NCI-H82 treated with DMSO at 0.1 percent for 48 hours (cell line): ENCODE measurements around the gene CCDC34.

Experiments
- DNase-seq: peaks from one replicate; lab custom pipeline; 2025; ENCODE audit not compliant: unreplicated experiment; lab: John Stamatoyannopoulos, UW

CCDC34 gene, protein sequence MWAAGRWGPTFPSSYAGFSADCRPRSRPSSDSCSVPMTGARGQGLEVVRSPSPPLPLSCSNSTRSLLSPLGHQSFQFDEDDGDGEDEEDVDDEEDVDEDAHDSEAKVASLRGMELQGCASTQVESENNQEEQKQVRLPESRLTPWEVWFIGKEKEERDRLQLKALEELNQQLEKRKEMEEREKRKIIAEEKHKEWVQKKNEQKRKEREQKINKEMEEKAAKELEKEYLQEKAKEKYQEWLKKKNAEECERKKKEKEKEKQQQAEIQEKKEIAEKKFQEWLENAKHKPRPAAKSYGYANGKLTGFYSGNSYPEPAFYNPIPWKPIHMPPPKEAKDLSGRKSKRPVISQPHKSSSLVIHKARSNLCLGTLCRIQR

DNA sequence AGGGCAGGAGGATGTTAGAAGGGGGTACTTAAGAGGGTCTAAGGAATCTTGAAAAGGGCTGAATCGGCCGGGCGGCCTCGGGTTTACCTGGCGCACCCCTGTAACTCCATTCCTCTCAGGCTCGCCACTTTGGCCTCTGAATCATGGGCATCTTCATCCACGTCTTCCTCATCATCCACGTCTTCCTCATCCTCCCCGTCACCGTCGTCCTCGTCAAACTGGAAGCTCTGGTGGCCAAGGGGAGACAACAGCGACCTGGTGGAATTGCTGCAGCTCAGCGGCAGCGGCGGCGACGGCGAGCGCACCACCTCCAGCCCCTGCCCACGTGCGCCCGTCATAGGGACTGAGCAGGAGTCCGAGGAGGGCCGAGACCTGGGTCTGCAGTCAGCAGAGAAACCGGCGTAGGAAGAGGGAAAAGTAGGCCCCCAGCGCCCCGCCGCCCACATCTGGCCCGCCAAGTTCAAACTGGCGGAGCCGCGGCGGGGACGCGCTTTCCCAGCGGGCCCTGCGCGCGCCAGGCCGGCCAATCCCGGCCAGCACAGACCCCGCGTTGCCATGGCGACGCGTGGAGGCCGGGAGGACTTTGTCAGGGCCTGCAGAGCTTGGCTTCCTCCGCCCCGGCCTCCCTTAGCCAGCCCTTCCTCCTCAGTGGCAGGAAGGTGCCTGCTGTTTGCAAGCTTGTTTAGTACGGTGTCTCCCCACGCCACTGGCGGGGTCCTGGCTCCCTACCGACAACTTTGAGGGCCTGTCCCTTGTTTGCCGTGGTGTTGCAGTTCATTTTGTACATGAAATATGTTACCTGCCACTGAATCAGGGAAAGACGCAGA, at the start of gene CCDC34:
Gene CCDC34 (minus strand): TSS at position 467 of the 827 bp plus-strand sequence. CDS start 21 bp downstream, at position 446.
- peak; percentile 45 for DNase-seq

DNA sequence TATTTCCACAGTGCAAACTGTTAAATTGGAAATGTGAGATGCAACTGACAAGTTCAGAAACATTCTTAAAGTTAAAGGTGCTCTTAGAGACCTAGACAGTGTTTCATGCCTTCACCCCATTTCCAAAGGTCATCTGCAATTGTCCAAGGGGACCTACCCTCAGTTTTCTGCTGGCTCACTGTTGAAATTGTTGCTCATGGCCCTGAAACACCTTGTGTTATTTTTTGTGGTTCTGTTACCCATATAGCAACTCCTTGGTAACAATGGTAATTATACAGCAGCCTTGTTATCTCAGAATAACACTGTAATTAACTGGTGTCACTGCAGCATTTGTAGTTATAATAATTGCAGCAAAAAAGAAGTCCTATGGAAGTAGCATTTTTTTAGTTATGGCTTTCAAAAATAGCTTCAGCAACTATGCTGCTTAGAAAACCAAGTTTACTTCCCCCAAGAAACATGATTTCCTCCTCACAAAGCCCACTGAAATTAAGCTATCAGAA, 49.2 kb upstream of the CCDC34 start:
- no peak for DNase-seq

DNA sequence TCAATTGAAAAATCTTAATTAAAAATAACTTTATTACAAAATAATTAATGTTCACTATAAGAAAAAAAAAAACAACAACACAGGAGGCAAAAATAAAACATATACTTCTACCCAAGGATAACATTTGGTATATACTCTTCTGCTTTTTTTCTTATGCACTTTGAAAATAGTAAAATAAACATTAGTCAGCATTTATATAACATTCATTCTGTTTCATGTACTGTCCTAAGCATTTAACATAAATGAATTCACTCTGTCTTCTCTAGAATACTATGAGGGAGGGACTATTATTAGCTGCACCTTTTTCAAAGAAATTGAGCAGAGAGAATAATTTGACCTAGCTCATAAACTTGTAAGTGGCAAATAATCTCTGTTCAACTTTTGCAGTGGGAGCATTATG, 48.3 kb upstream of the CCDC34 start:
- no peak for DNase-seq

DNA sequence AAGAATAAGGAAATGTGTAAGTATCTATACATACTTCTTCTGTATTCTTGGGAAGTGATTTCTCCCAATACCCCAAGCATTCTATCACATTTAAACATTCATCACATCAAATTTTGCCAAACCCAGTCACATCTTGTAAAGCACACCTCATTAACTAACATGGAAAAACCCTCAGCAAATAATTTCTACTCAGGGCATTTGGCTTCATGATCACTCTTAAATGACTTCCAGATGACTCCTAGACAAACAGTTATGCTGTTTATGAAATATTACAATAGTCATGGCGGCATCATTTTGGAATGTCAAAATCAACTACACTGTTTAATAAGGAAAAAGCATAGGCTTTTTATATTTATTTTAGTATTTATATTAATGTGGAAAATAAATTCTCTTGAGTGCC, 47.3 kb upstream of the CCDC34 start:
- DNase-seq: no peak

DNA sequence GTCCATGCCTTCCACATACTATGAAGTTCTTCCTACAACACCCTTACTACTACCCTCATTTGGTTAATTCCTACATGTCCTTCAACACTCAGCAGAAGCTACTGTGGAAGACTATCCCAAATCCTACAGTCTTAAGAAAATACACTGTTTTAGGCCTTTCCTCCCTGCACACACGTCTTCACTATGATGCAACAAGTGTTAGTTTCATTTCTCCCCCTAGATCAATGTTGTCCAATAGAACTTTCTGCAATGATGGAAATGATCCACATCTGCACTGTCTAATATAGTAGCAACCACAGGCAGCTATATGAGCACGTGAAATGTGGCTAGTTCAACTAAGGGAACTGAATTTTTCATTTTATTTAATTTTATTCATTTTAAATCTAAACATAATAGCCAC, 46.7 kb upstream of the CCDC34 start:
- no peak for DNase-seq

DNA sequence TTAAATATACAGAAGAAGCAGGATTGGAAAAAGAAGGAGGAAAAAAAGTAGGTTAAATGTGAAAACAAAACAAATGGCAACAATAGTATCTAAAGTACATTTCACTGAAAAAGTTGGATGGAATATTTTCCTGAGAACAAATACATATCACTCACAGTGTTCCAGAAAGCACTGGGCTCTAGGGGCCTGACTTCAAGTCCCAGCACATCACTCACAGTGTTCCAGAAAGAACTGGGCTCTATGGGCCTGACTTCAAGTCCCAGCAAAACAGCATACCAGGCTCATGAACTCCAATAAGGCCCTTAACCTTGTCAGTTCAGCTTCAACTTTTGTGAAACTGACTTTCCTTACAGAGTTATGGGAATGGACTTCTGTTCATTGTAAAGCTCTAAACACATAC, 46.0 kb upstream of the CCDC34 start:
- no peak for DNase-seq

DNA sequence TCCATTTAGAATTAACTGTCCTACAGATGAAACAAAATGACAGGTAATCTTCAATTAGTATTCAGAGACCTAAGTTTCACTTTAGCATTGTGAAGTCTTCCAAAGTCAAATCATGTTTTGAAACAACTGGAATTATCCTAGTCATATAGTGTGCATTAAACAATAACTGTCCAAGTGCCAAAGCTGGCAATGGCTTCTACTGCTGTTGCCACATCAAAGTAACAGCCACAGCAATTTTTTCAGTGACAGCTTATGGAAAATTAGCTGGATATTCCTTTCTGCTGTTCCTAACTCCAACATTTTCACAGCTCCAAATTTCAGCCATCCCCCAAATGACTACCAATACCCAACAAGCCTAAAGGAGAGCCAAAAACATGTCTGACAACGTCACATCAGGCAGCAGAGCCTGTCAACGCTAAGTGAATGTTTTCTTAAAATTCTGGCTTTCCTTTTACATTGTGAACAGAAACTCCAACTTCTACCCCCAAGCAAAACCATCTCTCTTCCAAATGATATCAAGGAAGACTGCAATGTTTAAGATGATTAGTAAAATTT, 45.3 kb upstream of the CCDC34 start:
- no peak for DNase-seq

DNA sequence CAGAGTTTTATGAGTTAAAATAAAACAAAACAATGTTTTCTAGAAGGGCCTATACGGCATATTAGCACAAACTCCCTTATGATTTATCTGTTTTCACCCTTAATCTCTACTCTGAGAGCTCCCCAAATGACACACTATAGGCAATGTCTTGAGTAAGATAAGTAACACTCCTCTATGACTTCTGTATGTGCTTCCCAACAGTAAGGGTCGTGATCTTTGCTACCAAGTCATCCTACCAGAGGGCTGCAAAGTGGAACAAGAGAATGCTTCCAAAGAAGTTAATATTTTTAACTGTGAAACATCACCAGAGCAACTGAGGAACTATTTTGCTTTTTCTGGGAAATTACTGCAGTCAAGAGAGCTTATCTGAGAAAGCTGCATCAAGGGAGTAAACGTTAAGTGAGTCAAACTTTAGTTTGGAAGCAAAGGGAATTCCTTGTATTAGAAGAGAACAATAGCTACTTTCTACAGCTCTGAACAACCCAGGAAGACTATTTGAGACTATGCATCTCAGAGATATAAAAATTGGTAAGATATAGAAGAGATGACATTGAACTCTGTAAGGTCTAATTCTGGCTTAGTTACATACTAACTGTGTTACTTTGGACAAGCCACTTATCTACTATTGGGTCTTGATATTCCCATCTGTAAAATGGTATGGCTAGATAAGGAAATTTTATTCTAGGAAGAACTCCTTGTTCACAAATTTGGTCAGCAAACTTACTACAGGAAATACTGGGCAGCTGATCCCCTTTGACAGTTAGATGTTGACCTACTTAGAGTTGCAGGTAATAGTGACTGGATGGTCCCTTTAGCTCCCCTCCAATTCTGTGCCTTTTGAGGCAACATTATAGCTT, 43.7 kb upstream of the CCDC34 start:
- DNase-seq: no peak

DNA sequence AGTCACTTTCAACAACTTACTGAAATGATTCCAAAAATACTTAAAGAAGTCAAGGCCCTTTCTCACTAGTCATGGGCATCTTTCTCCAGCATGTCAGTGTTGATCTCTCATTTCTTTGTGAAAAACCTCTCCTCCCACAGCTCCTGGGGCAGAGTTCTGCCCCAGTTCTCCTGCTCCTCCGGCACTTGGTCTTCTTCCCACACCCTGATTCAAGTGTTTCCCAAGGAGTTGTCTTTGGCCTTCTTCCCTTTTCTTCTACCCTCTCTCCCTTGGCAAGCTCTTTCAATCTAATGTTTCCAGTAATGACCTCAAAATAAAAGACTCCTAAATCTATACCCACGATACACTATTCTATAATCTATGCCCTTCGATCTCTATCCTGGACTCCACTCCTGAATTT, 42.1 kb upstream of the CCDC34 start:
- no peak for DNase-seq

DNA sequence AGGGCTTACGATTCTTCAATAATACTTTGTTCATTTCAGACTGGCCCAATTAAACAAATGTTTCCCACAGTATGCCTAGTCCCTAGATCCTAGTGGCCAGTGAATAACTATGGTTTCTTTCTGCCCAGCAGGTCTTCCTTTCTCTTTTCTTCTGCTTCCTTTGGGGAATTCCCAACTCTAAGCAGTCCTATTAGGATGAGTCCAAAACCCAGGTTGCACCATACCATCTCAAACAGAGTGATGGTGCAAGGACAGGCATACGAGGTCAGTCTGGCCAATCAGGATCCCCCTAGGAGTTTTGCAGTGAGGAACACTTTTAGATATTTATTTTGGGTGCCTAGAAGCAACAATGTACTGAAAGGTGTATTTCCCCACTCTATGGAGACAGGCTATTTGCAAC, 41.4 kb upstream of the CCDC34 start:
- DNase-seq: no peak

DNA sequence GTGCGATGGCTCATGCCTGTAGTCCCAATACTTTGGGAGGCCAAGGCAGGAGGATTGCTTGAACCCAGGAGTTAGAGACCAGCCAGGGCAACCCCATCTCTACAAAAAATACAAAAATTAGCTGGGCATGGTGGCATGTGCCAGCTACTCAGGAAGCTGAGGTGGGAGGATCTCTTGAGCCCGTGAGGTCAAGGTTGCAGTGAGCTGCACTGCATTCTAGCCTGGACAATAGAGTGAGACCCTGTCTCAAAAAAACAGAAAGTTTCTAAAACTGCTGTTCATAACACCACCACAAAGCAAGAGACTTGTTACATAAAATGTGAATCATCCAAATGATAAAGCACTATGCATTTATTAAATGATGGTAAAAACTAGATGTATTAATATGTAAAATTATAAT, 40.2 kb upstream of the CCDC34 start:
- no peak for DNase-seq

DNA sequence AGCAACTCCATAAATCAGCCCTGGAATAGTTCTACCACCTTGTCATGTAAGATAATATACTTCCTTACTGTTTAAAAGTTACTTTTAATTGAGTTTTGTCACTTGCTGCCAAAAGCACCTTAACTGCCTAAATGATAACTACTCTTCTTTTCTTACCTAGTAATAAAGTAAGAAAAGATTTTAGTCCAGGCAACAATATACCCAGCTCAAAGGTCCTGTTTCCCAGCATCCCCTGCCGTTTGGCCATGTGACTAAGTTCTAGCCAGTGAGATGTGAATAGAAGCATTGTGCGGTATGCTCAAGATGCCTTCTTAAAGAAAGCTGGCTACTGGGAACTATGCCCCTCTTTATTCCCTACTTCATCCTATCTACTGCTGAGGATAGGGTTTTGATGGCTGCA, 39.4 kb upstream of the CCDC34 start:
- DNase-seq: no peak

DNA sequence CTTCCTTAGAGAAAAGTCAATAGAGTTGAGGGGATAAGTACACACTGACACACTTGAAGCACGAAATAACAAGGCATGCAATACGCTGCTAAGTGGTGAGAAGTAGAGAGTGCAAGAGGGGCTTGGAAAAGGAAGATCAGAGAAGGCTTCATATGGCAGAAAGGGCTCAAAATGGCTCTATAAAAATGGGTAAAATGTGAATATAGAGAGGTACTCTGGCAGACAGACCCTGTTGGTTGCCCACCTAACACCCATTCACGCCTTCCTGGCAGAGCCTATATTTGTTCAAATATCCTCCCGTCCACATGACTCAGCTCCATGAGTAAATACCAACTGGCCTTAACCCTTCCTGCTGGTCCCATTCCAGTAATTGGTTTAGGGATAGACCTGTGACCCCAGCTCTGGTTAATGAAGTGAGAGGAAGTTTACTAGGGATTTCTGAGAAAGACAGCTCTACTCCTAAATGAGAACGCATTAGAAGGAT, 38.9 kb upstream of the CCDC34 start:
- no peak for DNase-seq

DNA sequence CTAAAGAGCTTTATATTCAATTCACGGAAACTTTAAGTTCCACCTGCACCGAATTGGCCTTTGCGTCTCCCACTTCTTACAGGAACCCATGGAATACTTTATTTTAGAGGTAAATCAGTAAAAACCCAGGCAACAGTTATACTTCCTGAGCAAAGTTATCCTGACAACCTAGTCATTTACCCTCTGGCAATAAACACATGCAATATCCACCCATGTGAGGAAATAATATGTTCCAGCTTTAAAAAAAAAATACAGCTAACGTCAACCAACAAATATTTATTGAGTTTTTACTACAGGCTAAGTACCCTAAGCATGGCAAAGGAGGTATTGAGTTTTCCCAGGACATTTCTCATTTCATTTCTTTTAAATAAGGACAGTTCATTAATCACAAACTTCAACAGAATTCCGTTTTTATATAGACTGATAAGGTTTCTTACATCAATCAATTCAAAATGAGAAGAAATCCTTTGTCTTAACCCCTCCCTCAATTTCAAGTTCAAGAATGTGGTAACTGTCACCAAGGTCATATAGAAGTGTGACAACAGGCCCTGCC, 38.3 kb upstream of the CCDC34 start:
- no peak for DNase-seq

DNA sequence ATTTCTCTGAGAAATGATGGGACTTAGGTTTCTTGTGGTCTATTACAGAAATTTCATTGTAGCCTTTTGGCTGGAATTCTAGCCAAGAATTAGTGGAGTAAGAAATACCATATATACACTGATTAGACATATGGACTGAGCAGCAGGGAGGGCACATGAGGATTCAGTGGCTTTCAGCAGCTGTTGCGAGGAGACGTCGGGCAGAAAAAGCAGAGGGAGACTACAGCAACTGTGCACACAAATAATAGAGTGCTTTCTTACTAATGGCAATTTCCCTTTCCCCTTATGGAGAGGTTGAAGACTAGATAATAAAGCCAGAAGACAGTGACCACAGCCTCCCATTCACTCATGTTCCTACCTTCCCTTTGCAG, 35.4 kb upstream of the CCDC34 start:
- peak; percentile 49 for DNase-seq

DNA sequence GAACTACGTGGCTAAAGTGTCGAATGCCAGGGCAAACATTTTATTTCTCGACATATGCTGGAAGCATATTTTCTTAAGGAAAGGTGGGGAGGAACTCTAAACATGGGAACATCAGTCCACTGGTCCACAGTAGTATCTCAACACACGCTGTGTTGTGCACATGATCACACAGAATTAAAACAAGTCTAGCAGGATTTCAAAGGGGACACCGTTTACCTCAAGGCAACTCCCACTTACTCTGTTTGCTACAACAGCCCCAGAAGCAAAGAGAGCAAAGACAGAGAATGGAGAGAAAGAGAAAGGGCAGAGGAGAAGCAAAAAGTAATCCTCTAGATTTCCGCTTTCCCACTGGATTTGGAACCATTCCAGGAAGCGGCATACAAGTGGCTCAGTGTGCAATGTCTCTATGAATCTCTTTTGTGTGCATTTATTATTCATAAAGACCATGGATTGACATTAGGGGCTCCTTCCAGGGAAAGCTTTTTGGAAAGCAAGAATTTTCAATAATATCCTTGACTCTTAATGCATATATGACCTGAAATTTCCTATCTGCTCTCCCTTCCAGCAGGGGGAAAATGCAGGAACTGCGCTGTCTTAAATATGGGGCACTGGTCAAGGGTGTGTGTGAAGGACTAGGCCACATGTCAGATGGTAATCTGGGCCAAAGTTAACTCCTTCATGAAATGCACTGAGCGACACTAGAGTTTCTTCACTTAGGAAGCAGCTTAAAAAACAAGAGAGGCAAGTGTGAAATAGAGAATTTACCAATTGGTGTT, 34.8 kb upstream of the CCDC34 start:
- no peak for DNase-seq

DNA sequence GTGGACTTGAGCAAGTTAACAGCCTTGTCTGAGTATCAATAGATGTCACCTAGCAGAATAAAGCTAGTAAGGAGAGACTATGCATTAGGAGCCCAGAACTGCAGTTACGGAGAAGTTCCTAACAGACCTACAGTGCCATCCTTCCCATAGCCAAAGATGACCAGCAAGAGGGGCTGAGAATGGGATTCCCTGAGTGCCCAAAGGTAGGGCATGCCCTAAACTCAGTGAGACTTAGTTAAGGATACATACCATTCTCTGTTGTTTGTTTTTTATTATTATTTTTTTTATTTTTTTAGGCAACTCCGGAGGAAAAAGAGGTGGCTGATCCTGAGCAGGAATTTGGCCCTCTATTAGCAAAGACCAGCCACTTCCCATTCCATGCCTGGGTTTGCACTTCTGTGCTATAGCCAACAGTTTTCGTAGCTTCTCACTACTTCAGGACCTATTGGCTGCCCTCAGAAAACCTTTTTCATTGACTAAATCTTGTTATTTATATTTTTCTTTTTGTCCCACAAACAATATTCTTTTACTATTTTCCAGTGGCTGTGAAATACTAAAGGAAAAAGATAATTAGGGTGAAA, 33.3 kb upstream of the CCDC34 start:
- no peak for DNase-seq

DNA sequence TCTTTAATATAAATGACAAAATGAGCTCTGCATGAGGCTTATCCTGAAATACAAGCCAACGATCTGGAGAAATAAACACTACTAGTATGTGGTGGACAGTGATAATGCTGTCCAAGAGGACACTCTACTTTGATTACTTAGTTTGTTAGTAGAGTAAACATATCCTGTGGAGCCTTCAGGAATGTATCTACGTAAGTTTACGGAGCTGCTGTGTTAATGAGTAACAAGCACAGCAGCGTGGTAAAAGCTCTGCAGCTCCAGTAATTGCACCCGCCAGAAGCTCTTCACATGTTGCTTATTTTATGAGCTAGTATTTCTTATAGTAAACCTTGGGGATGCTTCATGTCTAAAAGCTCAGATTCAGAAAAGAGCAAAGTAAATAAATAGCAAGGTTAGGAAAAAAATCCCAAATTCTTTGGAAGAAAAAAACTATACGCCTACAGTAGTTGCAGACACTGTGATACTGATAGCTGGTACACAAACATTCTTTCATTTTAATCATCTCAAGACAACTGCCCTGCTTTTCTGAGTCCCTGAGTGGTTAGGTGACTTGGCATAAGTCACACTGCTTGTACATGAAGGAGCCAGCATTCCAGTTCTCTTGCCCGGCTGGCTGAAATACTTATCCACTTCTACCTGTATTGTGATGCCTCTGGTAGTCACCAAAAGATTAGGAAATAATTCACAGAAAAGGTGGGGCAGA, 32.7 kb upstream of the CCDC34 start:
- DNase-seq: no peak

DNA sequence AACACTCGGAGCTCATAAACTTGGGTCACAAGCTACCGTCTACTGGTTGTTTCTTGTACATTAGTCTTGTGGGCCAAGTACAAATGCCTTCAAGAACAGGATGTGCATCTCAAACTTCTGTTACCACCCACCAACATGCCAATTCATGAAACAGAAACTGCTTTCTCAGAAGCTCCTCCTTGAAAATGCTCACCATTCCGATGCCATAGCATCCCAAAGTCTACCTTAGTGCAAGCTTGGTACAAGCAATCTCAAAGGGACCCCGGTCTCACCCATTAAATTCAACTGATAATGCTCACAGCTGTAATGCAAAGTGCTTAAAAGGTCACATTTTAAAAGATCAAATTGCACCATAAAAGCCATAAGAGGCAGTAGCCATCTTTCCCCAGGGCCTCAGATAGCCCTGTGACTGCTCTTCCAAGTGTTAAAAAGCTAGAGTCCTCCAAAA, 31.8 kb upstream of the CCDC34 start:
- DNase-seq: no peak
